ENCODE results near the gene GRIK4.
A peak's percentile ranks its signal among the peaks of the same experiment; 100 is the strongest.
"Not testable (repeated sequence)": the region's sequence is repeated elsewhere in the genome, so short reads cannot be mapped to it uniquely, and the experiment has no call there.

GRIK4 gene, protein sequence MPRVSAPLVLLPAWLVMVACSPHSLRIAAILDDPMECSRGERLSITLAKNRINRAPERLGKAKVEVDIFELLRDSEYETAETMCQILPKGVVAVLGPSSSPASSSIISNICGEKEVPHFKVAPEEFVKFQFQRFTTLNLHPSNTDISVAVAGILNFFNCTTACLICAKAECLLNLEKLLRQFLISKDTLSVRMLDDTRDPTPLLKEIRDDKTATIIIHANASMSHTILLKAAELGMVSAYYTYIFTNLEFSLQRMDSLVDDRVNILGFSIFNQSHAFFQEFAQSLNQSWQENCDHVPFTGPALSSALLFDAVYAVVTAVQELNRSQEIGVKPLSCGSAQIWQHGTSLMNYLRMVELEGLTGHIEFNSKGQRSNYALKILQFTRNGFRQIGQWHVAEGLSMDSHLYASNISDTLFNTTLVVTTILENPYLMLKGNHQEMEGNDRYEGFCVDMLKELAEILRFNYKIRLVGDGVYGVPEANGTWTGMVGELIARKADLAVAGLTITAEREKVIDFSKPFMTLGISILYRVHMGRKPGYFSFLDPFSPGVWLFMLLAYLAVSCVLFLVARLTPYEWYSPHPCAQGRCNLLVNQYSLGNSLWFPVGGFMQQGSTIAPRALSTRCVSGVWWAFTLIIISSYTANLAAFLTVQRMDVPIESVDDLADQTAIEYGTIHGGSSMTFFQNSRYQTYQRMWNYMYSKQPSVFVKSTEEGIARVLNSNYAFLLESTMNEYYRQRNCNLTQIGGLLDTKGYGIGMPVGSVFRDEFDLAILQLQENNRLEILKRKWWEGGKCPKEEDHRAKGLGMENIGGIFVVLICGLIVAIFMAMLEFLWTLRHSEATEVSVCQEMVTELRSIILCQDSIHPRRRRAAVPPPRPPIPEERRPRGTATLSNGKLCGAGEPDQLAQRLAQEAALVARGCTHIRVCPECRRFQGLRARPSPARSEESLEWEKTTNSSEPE

DNA sequence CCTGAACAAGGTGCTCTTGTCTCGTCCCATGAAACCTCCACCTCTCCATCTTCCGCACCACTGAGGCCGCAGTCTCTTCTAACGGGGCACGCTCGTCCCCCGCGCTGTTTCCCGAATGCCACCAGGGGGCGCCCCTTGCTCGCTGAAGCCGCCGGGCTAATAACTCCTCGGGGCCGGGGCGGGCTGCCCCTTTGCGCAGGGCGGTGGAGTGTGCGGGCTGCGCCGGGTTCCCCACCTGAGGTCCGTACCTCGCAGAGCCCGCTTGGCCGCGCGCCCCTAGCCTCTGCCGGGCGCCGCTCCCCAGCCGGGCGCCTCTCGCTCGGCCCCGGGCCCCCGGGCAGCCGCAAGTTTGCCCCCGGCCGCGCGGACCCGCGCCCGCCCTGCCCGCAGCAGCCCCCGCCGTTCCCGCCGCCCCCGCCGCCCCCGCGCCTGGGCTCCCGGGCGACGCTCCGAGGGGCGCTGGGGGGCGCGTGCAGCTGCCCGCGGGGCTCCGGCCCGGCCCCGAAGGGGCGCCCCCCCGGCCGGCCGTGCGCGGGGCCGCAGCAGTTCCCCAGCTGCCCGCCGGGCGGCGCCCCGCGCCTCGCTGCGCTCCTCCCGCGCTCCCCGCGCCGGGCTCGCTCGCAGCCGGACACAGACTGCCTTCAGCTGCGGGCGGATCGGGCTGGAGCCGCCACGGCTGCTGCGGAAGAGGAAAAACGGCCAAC, at the start of gene GRIK4:
TSS of gene GRIK4 (plus strand) at position 633 of the 704 bp plus-strand sequence. CDS start 148,571 bp downstream, outside the sequence.
- peak; percentile 62 for DNase-seq

DNA sequence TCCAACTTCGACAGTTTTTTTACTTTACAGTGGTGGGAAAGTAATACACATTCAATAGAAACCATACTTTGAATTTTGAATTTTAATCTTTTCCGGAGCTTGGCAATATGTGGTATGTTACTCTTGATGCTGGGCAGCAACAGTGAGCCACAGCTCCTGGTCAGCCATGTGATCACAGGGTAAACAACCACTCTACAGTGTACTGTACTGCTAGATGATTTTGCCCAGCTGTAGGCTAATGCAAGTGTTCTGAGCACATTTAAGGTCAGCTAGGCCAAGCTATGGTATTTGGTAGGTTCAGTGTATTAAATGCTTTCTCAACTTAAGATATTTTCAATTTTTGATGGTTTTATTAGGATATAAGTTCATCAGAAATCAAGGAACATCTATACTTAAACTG, 48.7 kb upstream of the GRIK4 start:
- no peak for DNase-seq

DNA sequence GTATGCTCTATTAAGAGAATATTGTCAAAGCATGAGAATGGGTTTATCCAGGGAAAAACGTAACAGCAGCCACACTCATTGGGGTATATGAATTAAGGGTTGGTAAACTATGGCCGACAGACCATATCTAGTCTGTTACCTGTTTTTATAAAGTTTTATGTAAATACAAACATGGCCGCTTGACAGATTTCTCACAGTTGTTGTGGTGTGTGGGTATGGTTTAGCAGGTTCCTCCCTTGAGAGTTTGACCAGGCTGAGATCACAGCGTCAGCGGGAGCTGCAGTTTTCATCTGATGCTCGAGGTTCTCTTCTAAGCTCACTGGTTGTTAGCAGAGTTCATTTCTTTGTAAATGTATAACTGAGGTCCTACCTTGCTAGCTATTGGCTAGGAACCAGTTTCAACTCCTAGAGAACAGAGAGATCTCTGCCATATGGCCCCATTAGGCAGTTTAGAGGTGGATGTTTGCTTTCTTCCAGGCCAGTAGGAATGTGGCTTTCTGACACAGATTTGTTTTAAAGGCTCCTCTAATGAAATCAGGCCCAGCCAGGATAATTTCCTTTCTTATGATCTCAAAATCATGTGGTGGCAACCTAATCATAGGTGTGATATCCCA, 45.5 kb upstream of the GRIK4 start:
- no peak for DNase-seq

DNA sequence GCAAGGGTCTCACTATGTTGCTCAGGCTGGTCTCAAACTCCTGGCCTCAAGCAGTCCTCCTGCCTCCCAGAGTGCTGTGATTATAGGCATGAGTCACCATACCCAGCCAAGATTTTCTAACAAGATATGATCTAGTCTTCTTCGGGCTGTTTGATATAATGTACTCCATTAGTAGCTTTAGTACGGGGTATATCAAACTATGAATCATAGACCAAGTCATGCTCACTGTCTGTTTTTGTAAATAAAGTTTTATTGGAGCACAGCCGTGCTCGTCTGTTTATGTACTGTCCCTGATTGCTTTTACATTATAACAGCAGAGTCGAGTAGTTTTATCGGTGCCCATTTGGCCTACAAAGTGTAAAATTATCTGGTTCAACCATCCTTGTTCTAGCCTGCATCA, 43.9 kb upstream of the GRIK4 start:
- no peak for DNase-seq

DNA sequence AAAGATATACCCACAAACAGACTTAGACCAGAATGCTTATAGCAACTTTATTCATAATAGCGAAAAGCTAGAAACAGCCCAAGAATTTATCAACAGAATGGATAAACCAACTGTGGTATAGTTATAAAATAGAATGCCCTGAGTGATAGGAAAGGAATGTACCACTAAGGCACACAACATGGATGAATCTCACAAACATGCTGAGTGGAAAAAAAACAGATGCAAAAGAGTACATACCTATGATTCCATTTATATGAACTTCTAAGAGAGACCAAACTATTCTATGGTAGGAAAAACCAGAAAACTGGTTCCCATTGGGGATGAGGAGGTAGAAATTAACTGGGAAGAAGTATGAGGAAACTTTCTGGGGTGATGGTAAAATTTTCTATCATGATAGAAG, 40.4 kb upstream of the GRIK4 start:
- DNase-seq = no peak

DNA sequence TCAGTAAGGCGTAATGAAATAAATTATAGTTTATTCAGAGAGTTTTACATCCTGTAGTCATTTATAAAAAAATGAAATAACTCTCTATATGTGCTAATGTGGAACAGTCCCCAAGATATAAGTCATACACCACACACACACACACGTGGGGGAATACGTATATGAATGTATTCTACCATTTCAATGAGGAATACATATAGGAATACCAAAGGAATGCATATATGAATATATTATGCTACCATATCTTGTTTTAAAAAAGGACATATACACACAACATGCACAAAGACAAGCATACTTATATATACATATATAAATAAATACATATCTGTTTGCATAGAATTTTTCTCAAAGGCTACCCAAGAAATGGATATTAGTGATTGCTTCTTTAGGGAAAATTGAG, 39.6 kb upstream of the GRIK4 start:
- DNase-seq = no peak

DNA sequence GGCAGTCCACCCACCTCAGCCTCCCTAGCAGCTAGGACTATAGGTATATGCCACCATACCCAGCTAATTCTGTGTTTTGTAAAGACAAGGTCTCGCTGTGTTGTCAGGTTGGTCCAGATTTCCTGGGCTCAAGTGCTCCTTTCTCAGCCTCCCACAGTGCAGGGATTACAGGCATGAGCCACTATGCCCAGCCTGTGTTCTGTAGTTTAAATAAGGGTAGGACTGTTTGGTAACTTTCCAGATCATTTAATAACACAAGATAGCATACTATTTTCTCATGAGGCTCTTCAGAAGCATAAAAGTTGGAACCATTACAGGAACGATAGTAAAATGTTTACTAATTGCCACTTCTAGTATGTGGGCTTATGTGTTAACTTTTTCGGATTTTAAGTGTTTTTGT, 38.0 kb upstream of the GRIK4 start:
- no peak for DNase-seq

DNA sequence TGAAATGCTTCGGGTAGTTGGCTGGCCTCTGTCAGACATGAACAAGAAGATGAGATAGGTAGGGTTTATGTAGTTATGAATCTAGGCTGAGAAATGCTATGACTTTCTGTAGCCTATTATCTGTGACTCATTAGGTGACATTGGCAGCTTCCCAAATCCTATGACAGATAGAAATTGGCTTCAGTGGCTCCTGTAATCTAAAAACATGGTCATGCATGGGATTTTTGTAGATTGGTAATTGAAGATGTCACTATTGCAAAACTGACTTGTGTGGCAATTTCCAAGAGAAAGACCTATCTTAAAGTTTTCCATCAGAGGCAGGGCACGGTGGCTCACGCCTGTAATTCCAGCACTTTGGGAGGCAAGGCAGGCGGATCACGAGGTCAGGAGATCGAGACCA, 29.4 kb upstream of the GRIK4 start:
- no peak for DNase-seq

DNA sequence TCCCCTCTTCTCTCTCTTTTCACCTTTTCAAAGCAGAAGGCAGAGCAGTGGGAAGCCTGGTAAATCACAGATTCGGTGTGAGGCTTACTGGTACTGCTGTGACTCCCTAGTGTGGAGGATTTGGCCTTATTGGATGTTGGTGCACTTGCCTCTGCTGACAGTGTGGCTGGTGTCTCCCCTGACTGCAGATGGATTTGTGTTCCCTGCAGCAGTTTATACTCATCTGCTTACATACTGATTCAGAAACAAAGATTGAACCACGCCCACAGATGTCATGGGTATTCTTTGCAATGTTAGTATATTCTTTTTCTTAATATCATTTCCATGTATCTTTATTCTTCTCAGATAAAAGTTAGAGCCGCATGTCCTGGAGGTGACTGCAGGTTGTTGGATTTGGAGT, 26.8 kb upstream of the GRIK4 start:
- no peak for DNase-seq

DNA sequence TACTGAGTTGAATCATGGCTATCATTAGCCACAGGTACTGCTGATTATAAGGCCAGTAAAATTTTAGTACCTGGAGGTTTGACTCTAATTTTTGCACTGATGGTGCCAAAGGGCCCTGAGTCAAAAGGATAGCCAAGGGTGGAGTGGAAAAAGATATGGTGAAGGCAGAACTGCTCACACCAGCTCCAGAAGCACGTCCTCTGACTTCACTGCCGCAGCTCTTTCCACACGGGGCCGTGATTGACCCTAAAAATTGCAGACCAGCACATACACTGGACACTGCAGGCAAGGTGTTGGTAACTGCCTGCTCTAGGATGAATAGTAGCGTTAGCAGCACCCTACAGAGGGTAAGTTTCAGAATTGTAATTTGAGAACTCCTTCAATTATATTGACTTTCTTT, 25.4 kb upstream of the GRIK4 start:
- DNase-seq = no peak

DNA sequence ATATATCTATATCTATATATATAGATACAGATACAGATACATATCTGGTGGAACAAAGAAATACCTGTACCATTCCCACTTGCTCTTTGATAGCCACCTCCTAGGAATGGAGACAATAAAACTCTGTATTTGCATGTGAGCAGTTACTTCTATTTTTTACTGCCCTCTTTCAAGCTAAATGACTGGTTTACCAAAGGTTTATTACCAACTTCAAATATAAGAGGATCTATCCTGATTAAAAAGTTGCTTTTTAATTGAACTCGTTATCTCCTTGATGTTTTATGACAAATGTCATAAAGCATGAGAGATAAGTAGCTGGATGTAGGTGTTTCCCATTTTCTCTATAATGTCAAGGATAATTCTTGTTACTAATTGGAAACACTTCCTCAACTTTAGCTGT, 21.7 kb upstream of the GRIK4 start:
- no peak for DNase-seq

DNA sequence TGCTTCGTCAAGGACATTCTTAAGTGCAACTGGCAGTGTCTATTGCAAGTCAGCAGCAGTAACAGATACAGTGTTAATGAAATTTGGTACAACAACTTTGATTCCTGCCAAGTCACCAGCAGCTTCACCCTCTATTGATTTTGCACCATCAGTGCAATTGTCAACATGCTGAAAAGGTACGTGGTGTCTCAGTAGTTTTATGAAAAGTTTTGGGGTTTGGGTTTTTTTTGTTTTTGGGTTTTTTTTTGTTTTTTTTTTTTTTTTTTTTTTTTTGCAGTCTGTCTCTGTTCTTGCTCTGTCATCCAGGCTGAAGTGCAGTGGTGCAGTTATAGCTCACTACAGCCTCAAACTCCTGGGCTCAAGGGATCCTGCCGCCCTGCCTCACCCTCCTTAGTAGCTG, 19.1 kb upstream of the GRIK4 start:
- DNase-seq = no peak

DNA sequence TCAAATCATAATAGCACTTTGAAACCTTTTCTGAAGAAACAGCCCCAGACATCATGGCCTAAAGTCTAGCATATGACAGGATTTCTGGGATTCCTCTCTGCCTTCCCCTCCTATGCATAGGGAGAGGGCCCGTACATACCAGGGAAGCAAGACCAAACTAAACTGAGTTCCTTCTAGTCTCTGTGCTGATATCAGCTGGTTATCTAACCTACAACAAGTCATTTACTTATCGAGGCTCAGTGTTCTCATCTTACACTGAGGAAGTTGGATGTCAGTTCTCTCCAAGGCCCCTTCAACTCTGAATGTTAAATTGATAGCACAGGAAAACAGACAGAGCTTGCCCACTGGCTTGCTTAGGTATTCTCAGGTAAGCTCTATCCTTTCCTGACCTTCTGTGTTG, 17.0 kb upstream of the GRIK4 start:
- no peak for DNase-seq

DNA sequence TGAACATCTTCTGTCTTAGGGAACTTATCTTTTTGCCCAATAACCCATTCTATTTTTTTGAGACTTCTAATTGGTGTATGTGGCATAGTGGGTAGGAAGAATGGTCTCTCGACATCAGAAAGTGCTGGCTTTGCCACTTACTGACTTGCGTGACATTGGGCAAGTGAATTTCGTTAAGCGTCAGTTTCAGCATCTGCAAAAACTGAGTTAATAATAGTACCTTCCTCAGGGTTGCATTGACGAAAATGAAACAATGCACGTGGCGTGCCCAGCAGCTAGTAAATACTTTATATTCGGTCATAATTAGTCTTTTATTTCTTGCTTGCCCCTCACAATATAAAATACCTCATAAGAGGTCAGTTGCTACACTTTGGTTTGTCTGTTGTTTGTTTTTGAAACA, 12.5 kb upstream of the GRIK4 start:
- no peak for DNase-seq

DNA sequence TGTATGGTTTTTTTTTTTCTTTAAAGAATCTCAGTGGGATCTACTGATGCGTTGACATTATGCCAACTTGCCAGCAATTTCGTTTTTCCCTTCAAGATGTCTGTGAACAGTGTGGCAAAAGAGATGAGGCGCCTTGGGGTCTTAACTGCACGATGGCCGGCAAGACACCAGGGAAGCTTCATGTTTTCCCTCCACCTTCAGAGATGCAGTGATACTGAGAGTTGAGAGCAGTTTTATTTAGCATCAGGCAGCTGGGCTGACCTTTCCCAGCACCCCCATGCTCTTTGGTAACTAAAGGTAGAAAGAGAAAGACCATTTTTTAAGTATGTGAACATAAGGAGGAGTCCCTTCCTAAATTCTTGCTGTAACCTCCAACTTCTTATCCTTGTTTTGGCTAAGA, 11.7 kb upstream of the GRIK4 start:
- DNase-seq = no peak

DNA sequence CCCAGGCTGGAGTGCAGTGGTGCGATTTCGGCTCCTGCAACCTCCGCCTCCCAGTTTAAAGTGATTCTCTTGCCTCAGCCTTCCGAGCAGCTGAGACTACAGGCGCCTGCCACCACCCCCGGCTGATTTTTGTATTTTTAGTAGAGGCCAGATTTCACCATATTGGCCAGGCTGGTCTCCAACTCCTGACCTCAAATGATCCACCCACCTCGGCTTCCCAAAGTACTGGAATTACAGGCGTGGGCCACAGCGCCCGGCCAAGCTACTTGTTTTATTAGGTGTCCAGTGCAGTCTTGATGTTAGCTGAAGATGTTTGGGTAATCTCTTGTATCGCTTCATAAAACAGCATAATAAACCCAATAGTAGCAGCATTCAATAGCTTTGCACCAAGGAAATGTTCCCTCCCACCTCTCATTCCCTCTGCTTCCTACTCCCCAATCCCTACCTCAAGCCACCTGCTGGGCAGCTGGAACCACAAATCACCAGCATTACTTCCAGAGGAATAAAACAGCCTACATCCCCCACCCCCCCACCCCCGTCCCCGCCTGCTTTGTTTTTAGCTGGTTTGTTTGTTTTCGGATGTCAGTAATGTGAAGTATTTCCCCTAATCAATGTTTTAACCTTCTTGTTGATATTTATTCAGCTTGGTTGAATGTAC, 11.0 kb upstream of the GRIK4 start:
- DNase-seq = no peak

DNA sequence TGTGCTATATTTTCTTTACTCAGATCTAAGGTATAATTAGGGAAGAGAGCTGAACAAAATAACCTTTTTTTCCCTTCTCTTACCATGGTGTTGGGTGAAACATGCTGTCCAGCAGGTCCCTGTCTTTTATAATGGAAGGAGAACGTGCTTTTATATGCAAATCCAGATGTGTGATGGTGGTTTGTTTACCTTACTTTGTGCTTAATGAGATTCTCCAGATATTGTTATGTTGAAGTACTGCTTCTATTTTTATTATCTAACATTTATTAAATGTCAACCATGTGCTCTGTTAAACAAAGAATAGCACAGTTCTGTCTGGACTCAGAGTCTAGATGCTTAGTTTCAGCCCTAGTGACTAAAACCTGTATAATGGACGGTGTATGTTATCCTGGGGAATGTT, 10.1 kb upstream of the GRIK4 start:
- no peak for DNase-seq

DNA sequence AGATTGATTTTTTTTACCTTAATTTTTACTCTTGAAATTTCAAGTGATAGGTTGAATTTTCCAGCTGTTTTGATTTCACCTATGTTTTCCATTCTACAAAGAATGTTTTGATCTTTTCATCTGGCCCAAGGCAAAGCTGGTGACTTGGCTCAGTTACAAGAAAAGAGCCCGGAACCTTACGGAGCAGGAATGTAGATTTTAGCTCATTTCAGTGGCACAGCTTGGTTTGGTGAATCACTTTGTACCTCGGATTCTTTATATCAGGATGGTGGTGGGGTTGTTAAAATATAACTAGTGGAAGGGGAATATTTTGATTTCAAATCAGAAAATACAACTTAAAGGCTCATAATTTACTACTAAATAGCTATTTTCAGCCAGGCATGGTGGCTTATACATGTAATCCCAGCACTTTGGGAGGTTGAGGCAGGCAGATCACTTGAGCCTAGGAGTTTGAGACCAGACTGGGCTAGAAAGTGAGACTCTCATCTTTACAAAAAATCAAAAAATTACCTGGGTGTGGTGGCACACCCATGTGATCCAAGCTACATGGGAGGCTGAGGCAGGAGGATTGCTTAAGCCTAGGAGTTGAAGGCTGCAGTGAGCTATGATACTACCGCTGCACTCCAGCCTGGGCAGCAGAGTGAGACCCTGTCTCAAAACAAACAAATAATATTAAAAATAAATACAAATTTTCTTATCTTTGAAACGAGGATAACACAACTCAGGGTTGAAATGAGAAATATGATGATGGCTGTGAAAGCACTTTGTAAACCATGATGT, 9.4 kb upstream of the GRIK4 start:
- no peak for DNase-seq

DNA sequence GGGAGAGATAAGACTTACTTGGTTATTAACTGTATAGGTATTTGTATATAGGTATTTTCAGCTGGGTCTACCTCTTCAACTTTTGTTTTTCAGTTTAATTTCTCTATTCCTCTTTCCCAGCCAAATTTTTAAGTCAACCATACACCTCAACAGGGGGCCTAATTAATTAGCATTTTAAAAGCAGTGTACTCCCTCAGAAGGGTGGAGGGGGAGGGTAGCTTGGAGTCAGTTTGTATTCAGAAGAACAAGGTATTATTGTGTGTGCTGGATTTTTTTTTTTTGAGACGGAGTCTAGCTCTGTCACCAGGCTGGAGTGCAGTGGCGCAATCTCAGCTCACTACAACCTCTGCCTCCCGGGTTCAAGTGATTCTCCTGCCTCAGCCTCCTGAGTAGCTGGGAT, 8.0 kb upstream of the GRIK4 start:
- not testable (repeated sequence) for DNase-seq

DNA sequence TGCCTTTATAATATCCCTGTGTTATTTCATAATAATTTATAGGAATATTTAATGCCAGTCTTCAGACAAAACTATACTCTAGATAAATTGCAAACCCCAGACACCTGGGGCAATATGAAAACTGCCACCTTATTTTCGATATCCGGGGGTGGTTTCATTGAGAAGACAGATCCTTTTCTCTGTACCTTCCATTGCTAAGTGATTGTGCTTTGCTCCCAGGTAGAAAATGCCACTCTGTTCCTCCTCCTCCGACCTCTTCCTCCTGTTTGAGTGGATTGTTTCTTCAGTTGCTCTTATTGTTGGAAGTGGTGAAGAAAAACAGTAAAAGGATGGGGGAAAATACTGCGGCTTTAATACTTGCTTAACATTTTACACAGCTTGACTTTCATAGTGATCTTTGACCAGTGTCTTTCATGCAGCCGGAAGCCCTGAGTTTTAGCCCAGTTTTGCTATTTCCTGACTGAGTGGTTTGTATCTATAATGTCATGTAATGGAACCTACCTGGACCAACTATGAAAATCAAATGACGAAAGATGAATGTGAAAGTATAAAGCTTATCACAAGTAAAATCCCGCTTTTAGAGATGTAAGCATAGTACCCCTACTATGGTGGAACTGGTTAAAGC, 5.6 kb upstream of the GRIK4 start:
- DNase-seq = no peak
